HCT116 (cell line): ENCODE data around the gene DPF3. TPM values are rescaled to one million over a fixed set of nuclear protein-coding genes. Genes with fewer than 3 reads are reported as not detected.

Experiments
- ATAC-seq: fragments of 200-7000 bp; cut with Tn5 transposase; 2 replicates; pipeline ENCODE4 v1.9.1; 2020; ENCODE audit warnings: mild to moderate bottlenecking, moderate library complexity
- BruUV-seq: library from RNA; stranded (reverse); fragments of 400-500 nt; replicated peaks from 2 replicates; lab custom pipeline; 2021; lab: Mats Ljungman, UMichigan
- CTCF ChIA-PET: fragments of 300-600 bp; sonication (Branson Sonifier 250); formaldehyde crosslinking; loops from one replicate; lab custom pipeline; 2021; ENCODE audit warnings: antibody characterized with exemption; lab: Charles Lee
- POLR2A ChIA-PET: fragments of 300-600, 350-600 bp; sonication (Branson Sonifier 250); formaldehyde crosslinking; loops from one replicate; lab custom pipeline; 2021; ENCODE audit warnings: antibody characterized with exemption; lab: Charles Lee
- RAD21 ChIA-PET, 2 experiments: fragments of 300-600 bp; sonication (Branson Sonifier 250); formaldehyde crosslinking; loops; one replicate each; lab custom pipeline; 2023; ENCODE audit warnings: low total read pairs in 2 of 2; ENCODE audit not compliant: uncharacterized antibody in 2 of 2, unreplicated experiment in 2 of 2, low non-redundant PET in 1 of 2; lab: Charles Lee
- DNase-seq: peaks from one replicate; pipeline ENCODE4 v3.0.0-alpha.2; 2010; ENCODE audit warnings: low read depth, low spot score
- H2AFZ ChIP-seq: fragments of 200-600 bp; shearing (Covaris generic), sonication (generic); 2 replicates; pipeline ENCODE4 v1.6.1; 2017; ENCODE audit warnings: low read depth, mixed run types, mixed read lengths, antibody characterized with exemption, low read length; ENCODE audit not compliant: poor library complexity, severe bottlenecking
- H3K27ac ChIP-seq: 2 replicates; pipeline ENCODE4 v1.5.1; 2012; ENCODE audit warnings: low read depth, low read length
- H3K27me3 ChIP-seq: fragments of 200-600 bp; sonication (generic); 2 replicates; pipeline ENCODE4 v1.6.1; 2016; ENCODE audit warnings: mixed run types, low read length, mixed read lengths; ENCODE audit not compliant: insufficient read depth
- H3K36me3 ChIP-seq, 2 experiments: fragments of 200-500 bp in 1 of 2; fragments of 200-600 bp in 1 of 2; sonication (Bioruptor generic) in 1 of 2; sonication (generic) in 1 of 2; 2 replicates each; pipeline versions ENCODE4 v1.5.1 to v1.6.1; 2014 to 2016; ENCODE audit warnings: low read length in 2 of 2, inconsistent platforms in 1 of 2, mixed read lengths in 1 of 2, mixed run types in 1 of 2; ENCODE audit not compliant: insufficient read depth in 2 of 2, control insufficient read depth in 1 of 2
- H3K4me1 ChIP-seq, 2 experiments: fragments of 200-600 bp in 1 of 2; sonication (generic) in 1 of 2; 2 replicates each; pipeline versions ENCODE4 v1.5.1 to v1.6.1; 2012 to 2017; ENCODE audit warnings: low read length in 2 of 2, inconsistent platforms in 1 of 2, mild to moderate bottlenecking in 1 of 2, mixed read lengths in 1 of 2, mixed run types in 1 of 2, moderate library complexity in 1 of 2; ENCODE audit not compliant: insufficient read depth in 2 of 2, control insufficient read depth in 1 of 2
- H3K4me2 ChIP-seq: fragments of 200-600 bp; sonication (generic); 2 replicates; pipeline ENCODE4 v1.6.1; 2017; ENCODE audit warnings: mixed run types, low read length, mixed read lengths
- H3K4me3 ChIP-seq, 2 experiments: fragments of 200-600 bp in 1 of 2; sonication (generic) in 1 of 2; replicated peaks in 1 of 2; 2 replicates each; pipeline ENCODE4 v1.5.1; 2011 to 2016; ENCODE audit warnings: low read length in 2 of 2, control low read depth in 1 of 2, low read depth in 1 of 2, mild to moderate bottlenecking in 1 of 2, mixed read lengths in 1 of 2, mixed run types in 1 of 2
- H3K79me2 ChIP-seq: fragments of 200-600 bp; sonication (generic); 2 replicates; pipeline ENCODE4 v1.6.1; 2017; ENCODE audit warnings: mild to moderate bottlenecking, mixed run types, low read length, moderate library complexity, mixed read lengths; ENCODE audit not compliant: insufficient read depth
- H3K9ac ChIP-seq: fragments of 200-600 bp; sonication (generic); 2 replicates; pipeline ENCODE4 v1.6.1; 2016; ENCODE audit warnings: low read length, mixed read lengths
- H3K9me2 ChIP-seq: fragments of 200-600 bp; sonication (generic), shearing (Covaris generic); 2 replicates; pipeline ENCODE4 v1.6.1; 2017; ENCODE audit warnings: mixed run types, mild to moderate bottlenecking, moderate library complexity; ENCODE audit not compliant: insufficient read depth
- H3K9me3 ChIP-seq, 2 experiments: fragments of 200-500 bp in 1 of 2; fragments of 200-600 bp in 1 of 2; sonication (Bioruptor generic) in 1 of 2; sonication (generic) in 1 of 2; 2 replicates each; pipeline ENCODE4 v1.6.1; 2014 to 2017; ENCODE audit warnings: low read length in 2 of 2, mixed read lengths in 2 of 2, inconsistent platforms in 1 of 2, low read depth in 1 of 2, mild to moderate bottlenecking in 1 of 2, mixed run types in 1 of 2, moderate library complexity in 1 of 2; ENCODE audit not compliant: control insufficient read depth in 1 of 2, insufficient read depth in 1 of 2
- H4K20me1 ChIP-seq: fragments of 200-600 bp; sonication (generic), shearing (Covaris generic); 2 replicates; pipeline ENCODE4 v1.6.1; 2017; ENCODE audit warnings: mixed run types, mild to moderate bottlenecking, moderate library complexity; ENCODE audit not compliant: insufficient read depth
- CEBPB ChIP-seq: IDR thresholded peaks from 2 replicates; pipeline ENCODE4 v1.6.1; 2012; ENCODE audit warnings: low read depth
- EZH2 ChIP-seq: fragments of 200-600 bp; sonication (generic); IDR thresholded peaks from 2 replicates; pipeline ENCODE4 v1.6.1; 2017; ENCODE audit warnings: antibody characterized with exemption, mixed run types
- FOSL1 ChIP-seq: IDR thresholded peaks from 2 replicates; pipeline ENCODE4 v1.6.1; 2012; ENCODE audit warnings: low read depth
- POLR2A ChIP-seq: IDR thresholded peaks from 2 replicates; pipeline ENCODE4 v1.7.0; 2011; ENCODE audit warnings: borderline replicate concordance; ENCODE audit not compliant: insufficient read depth, insufficient read length; ENCODE audit errors: extremely low read depth
- RAD21 ChIP-seq: IDR thresholded peaks from 2 replicates; pipeline ENCODE4 v1.6.1; 2012; ENCODE audit warnings: low read depth, mild to moderate bottlenecking
- TCF7L2 ChIP-seq: IDR thresholded peaks from 2 replicates; pipeline ENCODE4 v1.7.0; 2011; ENCODE audit warnings: borderline replicate concordance, inconsistent platforms; ENCODE audit not compliant: insufficient read depth, insufficient read length; ENCODE audit errors: extremely low read depth
- YY1 ChIP-seq: IDR thresholded peaks from 2 replicates; pipeline ENCODE4 v1.6.1; 2011; ENCODE audit warnings: low read length, low read depth, moderate library complexity, mild to moderate bottlenecking; ENCODE audit not compliant: insufficient replicate concordance; ENCODE audit errors: extremely low read depth
- intact Hi-C: fragments of 100-400 bp; cut with micrococcal nuclease; formaldehyde crosslinking; loops from 2 replicates; pipeline ENCODE4 v1.10.0; 2022
- total RNA-seq: library from RNA; stranded (reverse); gene quantifications from one replicate; pipeline ENCODE4 v1.2.1, GENCODE V29; 2021; ENCODE audit not compliant: unreplicated experiment
- TF ChIP-seq, protein P1 (sequence below), 3 experiments: fragments of 200-600 bp in 1 of 3; sonication (generic) in 1 of 3; IDR thresholded peaks in 2 of 3; conservative IDR thresholded peaks in 1 of 3; 2 replicates each; pipeline ENCODE4 v1.5.1; 2012 to 2017; ENCODE audit warnings: low read depth in 2 of 3, low read length in 2 of 3, antibody characterized with exemption in 1 of 3, borderline replicate concordance in 1 of 3, control low read depth in 1 of 3, mild to moderate bottlenecking in 1 of 3, mixed read lengths in 1 of 3, mixed run types in 1 of 3, moderate library complexity in 1 of 3; ENCODE audit not compliant: insufficient read depth in 1 of 3

Gene DPF3
- total RNA-seq, 1 experiment from 2014 or later = 0.27 TPM

DNA sequence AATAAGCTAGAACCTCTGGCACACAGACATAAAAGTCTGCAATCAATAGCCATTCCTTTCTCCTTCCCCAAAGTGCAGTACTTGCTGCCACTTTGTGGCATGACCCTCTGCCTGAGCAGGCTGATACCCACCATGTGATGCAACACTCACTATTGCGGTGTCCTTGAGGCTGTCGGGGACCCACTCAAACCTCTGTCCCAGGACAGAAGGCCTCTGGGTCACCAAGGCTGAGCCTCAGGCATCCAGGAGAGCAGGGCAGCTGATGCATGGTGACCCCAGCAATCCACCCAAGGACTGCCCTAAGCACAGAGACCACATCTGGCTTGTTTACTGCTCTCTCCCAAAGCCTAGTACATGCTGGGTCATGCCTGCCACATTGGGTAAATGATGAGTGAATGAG lies 114.2 kb downstream of the DPF3 start (continued):
- TF ChIP-seq, protein P1, sequence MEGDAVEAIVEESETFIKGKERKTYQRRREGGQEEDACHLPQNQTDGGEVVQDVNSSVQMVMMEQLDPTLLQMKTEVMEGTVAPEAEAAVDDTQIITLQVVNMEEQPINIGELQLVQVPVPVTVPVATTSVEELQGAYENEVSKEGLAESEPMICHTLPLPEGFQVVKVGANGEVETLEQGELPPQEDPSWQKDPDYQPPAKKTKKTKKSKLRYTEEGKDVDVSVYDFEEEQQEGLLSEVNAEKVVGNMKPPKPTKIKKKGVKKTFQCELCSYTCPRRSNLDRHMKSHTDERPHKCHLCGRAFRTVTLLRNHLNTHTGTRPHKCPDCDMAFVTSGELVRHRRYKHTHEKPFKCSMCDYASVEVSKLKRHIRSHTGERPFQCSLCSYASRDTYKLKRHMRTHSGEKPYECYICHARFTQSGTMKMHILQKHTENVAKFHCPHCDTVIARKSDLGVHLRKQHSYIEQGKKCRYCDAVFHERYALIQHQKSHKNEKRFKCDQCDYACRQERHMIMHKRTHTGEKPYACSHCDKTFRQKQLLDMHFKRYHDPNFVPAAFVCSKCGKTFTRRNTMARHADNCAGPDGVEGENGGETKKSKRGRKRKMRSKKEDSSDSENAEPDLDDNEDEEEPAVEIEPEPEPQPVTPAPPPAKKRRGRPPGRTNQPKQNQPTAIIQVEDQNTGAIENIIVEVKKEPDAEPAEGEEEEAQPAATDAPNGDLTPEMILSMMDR (IDR thresholded peaks at IDR 0.05 in 2 of 3, conservative IDR thresholded peaks at IDR 0.05 in 1 of 3; ENCODE audit: borderline replicate concordance in 1 of 3, insufficient read depth in 1 of 3, low read depth in 2 of 3, low read length in 2 of 3) = no peak
- TF ChIP-seq, all 23 proteins: peak for 0

DNA sequence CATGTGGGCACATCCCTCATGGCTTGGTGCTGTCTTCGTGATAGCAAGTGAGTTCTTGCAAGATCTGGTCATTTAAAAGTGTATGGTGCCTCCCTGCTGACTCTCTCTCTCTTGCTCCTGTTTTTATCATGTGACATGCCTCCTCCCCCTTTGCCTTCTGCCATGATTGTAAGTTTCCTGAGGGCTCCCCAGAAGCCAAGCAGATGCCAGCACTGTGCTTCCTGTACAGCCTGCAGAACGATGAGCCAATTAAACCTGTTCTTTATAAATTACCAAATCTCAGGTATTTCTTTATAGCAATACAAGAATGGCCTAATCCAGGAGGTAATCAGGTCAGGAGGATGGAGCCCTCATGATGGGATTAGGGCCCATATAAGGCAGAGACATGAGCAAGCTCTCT lies 116.3 kb downstream of the DPF3 start:
- ATAC-seq (no peak), DNase-seq (no peak)
- Histone ChIP-seq H4K20me1 (no peaks in the 10 kb centered on the region), H3K9me3 (no peaks in the 10 kb centered on the region; a peak in 1 of 4 replicates), H3K4me2 (no peak overlapping the region), H3K27me3 (no peaks in the 10 kb centered on the region), H3K4me3 (no peak overlapping the region), H3K27ac (no peak overlapping the region)
- no TSS peak for BruUV-seq
- RAD21 ChIA-PET = no interaction called here
- TF ChIP-seq CEBPB (no peak), YY1 (no peak)
- TF ChIP-seq, all 23 proteins: peak for 0
- peaks cover 0 to 13% of the 10 kb centered on the region in 2 experiments; a peak in 2 of 4 replicates for H3K4me1 ChIP-seq
- H3K79me2 ChIP-seq = no peaks in the 10 kb centered on the region
- no peaks in the 10 kb centered on the region for H3K9me2 ChIP-seq
- intact Hi-C loops = no loop called here
- H3K9ac ChIP-seq = no peak overlapping the region
- CTCF ChIA-PET = no interaction called here
- H2AFZ ChIP-seq = no peak overlapping the region
- POLR2A ChIA-PET = no interaction called here
- H3K36me3 ChIP-seq = no peaks in the 10 kb centered on the region

- H3K27me3 ChIP-seq = no peaks in the 10 kb centered on the region
- no peaks in the 10 kb centered on the region for H3K36me3 ChIP-seq
- no peaks in the 10 kb centered on the region for H3K9me2 ChIP-seq
- DNase-seq = no peak
- no peak overlapping the region for H3K4me3 ChIP-seq
- ChIA-PET CTCF (no interaction called here), POLR2A (no interaction called here), RAD21 (no interaction called here)
- H2AFZ ChIP-seq = no peak overlapping the region
- no peak overlapping the region for H3K9ac ChIP-seq
- no peak overlapping the region for H3K4me2 ChIP-seq
- intact Hi-C loops = no loop called here
- BruUV-seq = no TSS peak
- TF ChIP-seq TCF7L2 = no peak
- TF ChIP-seq EZH2 = no peak
- no peak for TF ChIP-seq CEBPB
- no peak for TF ChIP-seq POLR2A
- TF ChIP-seq RAD21 = no peak
- TF ChIP-seq FOSL1 = no peak
- H4K20me1 ChIP-seq = no peaks in the 10 kb centered on the region
- no peaks in the 10 kb centered on the region; a peak in 1 of 4 replicates for H3K9me3 ChIP-seq
- H3K79me2 ChIP-seq = no peaks in the 10 kb centered on the region
- ATAC-seq = no peak
- H3K27ac ChIP-seq = no peak overlapping the region
- peaks cover 0 to 8% of the 10 kb centered on the region in 2 experiments; a peak in 2 of 4 replicates for H3K4me1 ChIP-seq
Measured at GRCh38 chr14:72776701-72777261, 117.1 kb downstream of the DPF3 start.
